ENCODE data around the gene IPO8.

The IPO8 gene

DNA sequence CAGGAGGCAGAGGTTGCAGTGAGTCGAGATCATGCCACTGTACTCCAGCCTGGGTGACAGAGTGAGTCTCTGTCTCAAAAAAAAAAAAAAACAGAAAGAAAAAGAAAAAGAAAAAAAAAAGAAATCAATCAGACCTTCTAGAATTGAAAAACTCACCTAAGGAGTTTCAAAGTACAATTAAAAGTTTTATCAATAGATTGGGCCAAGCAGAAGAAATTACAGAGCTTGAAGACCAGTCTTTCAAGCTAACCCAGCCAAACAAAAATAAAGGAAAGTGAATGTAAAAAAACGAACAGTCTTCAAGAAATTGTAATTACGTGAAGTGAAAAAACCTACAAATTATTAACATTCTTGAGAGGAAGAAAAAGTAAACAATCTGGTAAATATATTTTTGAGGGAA lies 93.0 kb downstream of the IPO8 start:
- Histone ChIP-seq H3K4me3 (replicated peaks; ENCODE audit: insufficient read depth, low read length) (no peak overlapping the region), H3K27ac (replicated peaks) (no peak overlapping the region)
- no peak for TF ChIP-seq SPI1 (IDR thresholded peaks at IDR 0.05; ENCODE audit: borderline replicate concordance, low read depth)
- TF ChIP-seq POLR2AphosphoS5 (IDR thresholded peaks at IDR 0.05; ENCODE audit: low read depth), result no peak
- TF ChIP-seq GABPA (IDR thresholded peaks at IDR 0.05; ENCODE audit: low read depth), result no peak
- TF ChIP-seq, protein P1, sequence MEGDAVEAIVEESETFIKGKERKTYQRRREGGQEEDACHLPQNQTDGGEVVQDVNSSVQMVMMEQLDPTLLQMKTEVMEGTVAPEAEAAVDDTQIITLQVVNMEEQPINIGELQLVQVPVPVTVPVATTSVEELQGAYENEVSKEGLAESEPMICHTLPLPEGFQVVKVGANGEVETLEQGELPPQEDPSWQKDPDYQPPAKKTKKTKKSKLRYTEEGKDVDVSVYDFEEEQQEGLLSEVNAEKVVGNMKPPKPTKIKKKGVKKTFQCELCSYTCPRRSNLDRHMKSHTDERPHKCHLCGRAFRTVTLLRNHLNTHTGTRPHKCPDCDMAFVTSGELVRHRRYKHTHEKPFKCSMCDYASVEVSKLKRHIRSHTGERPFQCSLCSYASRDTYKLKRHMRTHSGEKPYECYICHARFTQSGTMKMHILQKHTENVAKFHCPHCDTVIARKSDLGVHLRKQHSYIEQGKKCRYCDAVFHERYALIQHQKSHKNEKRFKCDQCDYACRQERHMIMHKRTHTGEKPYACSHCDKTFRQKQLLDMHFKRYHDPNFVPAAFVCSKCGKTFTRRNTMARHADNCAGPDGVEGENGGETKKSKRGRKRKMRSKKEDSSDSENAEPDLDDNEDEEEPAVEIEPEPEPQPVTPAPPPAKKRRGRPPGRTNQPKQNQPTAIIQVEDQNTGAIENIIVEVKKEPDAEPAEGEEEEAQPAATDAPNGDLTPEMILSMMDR (IDR thresholded peaks at IDR 0.05; ENCODE audit: insufficient read depth, low read length), result no peak
- TF ChIP-seq, protein P2, sequence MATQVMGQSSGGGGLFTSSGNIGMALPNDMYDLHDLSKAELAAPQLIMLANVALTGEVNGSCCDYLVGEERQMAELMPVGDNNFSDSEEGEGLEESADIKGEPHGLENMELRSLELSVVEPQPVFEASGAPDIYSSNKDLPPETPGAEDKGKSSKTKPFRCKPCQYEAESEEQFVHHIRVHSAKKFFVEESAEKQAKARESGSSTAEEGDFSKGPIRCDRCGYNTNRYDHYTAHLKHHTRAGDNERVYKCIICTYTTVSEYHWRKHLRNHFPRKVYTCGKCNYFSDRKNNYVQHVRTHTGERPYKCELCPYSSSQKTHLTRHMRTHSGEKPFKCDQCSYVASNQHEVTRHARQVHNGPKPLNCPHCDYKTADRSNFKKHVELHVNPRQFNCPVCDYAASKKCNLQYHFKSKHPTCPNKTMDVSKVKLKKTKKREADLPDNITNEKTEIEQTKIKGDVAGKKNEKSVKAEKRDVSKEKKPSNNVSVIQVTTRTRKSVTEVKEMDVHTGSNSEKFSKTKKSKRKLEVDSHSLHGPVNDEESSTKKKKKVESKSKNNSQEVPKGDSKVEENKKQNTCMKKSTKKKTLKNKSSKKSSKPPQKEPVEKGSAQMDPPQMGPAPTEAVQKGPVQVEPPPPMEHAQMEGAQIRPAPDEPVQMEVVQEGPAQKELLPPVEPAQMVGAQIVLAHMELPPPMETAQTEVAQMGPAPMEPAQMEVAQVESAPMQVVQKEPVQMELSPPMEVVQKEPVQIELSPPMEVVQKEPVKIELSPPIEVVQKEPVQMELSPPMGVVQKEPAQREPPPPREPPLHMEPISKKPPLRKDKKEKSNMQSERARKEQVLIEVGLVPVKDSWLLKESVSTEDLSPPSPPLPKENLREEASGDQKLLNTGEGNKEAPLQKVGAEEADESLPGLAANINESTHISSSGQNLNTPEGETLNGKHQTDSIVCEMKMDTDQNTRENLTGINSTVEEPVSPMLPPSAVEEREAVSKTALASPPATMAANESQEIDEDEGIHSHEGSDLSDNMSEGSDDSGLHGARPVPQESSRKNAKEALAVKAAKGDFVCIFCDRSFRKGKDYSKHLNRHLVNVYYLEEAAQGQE (IDR thresholded peaks at IDR 0.05; ENCODE audit: insufficient replicate concordance, low read depth), result no peak

DNA sequence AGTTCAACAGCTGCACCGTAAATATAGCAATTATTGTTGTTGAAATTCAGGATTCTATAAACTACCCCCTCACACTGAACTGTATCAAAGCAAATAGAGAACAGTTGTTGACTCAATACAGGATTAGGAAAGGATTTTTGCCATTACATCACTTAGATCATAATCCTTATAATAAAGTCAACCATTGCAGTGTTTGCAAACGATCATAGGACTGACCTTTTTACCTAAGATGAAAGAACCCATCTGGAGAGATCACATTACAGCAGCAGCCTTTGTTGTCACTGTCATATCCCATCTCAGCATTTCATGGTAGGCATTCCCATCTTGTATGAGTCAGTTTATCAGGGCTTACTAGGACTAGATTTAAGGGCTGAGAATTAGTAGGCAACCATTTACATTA lies 96.1 kb downstream of the IPO8 start:
- Histone ChIP-seq H3K27ac (replicated peaks) (no peak overlapping the region), H3K4me3 (replicated peaks; ENCODE audit: insufficient read depth, low read length) (no peak overlapping the region), H3K27me3 (ENCODE audit: insufficient read depth, poor library complexity, severe bottlenecking) (no peaks in the 10 kb centered on the region)
- DNase-seq (ENCODE audit: low read depth in 1 of 2, low spot score in 1 of 2), result no peak
- no peak for TF ChIP-seq SPI1 (IDR thresholded peaks at IDR 0.05; ENCODE audit: borderline replicate concordance, low read depth)
- TF ChIP-seq, protein P2 (IDR thresholded peaks at IDR 0.05; ENCODE audit: insufficient replicate concordance, low read depth), result no peak
- TF ChIP-seq GABPA (IDR thresholded peaks at IDR 0.05; ENCODE audit: low read depth), result no peak
- TF ChIP-seq, protein P1 (IDR thresholded peaks at IDR 0.05; ENCODE audit: insufficient read depth, low read length), result no peak
- TF ChIP-seq POLR2AphosphoS5 (IDR thresholded peaks at IDR 0.05; ENCODE audit: low read depth), result no peak

More for the DNA sequence above, 93.0 kb downstream of the IPO8 start:
- no peaks in the 10 kb centered on the region for H3K27me3 ChIP-seq (ENCODE audit: insufficient read depth, poor library complexity, severe bottlenecking)
- DNase-seq (ENCODE audit: low read depth in 1 of 2, low spot score in 1 of 2), result no peak

DNA sequence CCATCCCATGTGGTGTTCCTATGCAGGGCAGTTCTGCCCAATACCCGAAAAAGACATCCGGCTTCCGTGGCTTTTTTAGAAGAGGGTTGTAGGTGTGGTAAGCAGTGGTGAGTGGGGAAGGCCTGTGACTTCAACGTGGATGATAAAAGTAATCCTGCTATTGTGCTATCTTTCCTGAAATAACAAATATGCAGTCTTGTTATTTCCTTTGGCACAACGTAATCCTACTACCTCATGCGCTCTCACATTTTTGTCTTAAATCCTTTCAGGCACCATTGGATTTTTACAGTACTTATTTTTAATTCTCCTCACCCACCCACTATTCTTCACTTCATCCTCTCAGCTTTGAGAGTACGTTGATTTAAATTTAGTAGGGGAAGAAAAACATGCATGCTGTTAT lies 96.8 kb downstream of the IPO8 start:
- TF ChIP-seq GABPA (IDR thresholded peaks at IDR 0.05; ENCODE audit: low read depth) (no peak), SPI1 (IDR thresholded peaks at IDR 0.05; ENCODE audit: borderline replicate concordance, low read depth) (no peak), POLR2AphosphoS5 (IDR thresholded peaks at IDR 0.05; ENCODE audit: low read depth) (no peak)
- TF ChIP-seq, protein P1 (IDR thresholded peaks at IDR 0.05; ENCODE audit: insufficient read depth, low read length), result no peak
- Histone ChIP-seq H3K4me3 (replicated peaks; ENCODE audit: insufficient read depth, low read length) (no peak overlapping the region), H3K27ac (replicated peaks) (no peak overlapping the region), H3K27me3 (ENCODE audit: insufficient read depth, poor library complexity, severe bottlenecking) (no peaks in the 10 kb centered on the region)
- no peak for DNase-seq (ENCODE audit: low read depth in 1 of 2, low spot score in 1 of 2)

DNA sequence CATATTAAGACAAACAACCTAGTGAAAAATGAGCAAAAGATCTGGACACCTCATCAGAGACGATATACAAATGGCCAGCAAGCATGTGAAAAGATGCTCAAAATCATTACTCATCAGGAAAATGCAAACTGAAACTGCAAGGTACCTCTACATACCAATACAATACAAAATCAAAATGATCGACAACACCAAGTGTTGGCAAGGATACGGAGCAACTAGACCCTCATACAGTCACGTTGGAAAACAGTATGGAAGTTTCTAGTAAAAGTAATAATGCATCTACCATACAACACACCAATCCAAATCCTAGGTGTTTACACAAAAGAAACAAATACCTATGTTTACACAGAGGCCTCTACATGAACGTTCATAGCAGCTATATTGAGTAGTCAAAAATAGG lies 99.9 kb downstream of the IPO8 start:
- Histone ChIP-seq H3K27ac (replicated peaks) (no peak overlapping the region), H3K4me3 (replicated peaks; ENCODE audit: insufficient read depth, low read length) (no peak overlapping the region), H3K27me3 (ENCODE audit: insufficient read depth, poor library complexity, severe bottlenecking) (no peaks in the 10 kb centered on the region)
- no peak for DNase-seq (ENCODE audit: low read depth in 1 of 2, low spot score in 1 of 2)
- TF ChIP-seq SPI1 (IDR thresholded peaks at IDR 0.05; ENCODE audit: borderline replicate concordance, low read depth), result no peak
- no peak for TF ChIP-seq POLR2AphosphoS5 (IDR thresholded peaks at IDR 0.05; ENCODE audit: low read depth)
- no peak for TF ChIP-seq GABPA (IDR thresholded peaks at IDR 0.05; ENCODE audit: low read depth)
- TF ChIP-seq, protein P2 (IDR thresholded peaks at IDR 0.05; ENCODE audit: insufficient replicate concordance, low read depth), result no peak
- TF ChIP-seq, protein P1 (IDR thresholded peaks at IDR 0.05; ENCODE audit: insufficient read depth, low read length), result no peak
